Esophagus squamous epithelium (tissue), 4 donors: Measurements from ENCODE around the gene MVB12A.

Experiments used
- CTCF ChIP-seq, 6 experiments: fragments of 450-650 bp in 4 of 6; fragments of 200-600 bp in 2 of 6; sonication (generic) in 2 of 6; IDR thresholded peaks; one replicate each; pipeline ENCODE4 v1.5.1; 2016 to 2019; ENCODE audit warnings: antibody characterized with exemption in 6 of 6, mild to moderate bottlenecking in 4 of 6, moderate library complexity in 4 of 6
- POLR2A ChIP-seq, 4 donors: fragments of 450-650 bp; IDR thresholded peaks; one replicate each; pipeline ENCODE4 v1.6.1; 2017; ENCODE audit warnings: antibody characterized with exemption in 4 of 4, mild to moderate bottlenecking in 4 of 4, moderate library complexity in 3 of 4

- peak; percentile 80 to 94 (median 86) for TF ChIP-seq CTCF (IDR thresholded peaks at IDR 0.05)
- TF ChIP-seq POLR2A (IDR thresholded peaks at IDR 0.05): no peak
Observed at GRCh38 chr19:17385878-17386611, 33.8 kb upstream of the MVB12A start.
